AG09309 (cell line): ENCODE measurements around the gene MRPL52.
"Not testable (repeated sequence)": the region's sequence is repeated elsewhere in the genome, so short reads cannot be mapped to it uniquely, and the experiment has no call there.

Experiments used
- DNase-seq: peaks from one replicate; pipeline ENCODE4 v3.0.0-alpha.2; 2010; ENCODE audit warnings: low read depth
- H3K4me3 ChIP-seq: 2 replicates; pipeline ENCODE4 v1.5.1; 2011; ENCODE audit warnings: mild to moderate bottlenecking, low read depth, low read length, moderate library complexity; ENCODE audit not compliant: control insufficient read depth
- TF ChIP-seq, protein P1 (sequence below): IDR thresholded peaks from 2 replicates; pipeline ENCODE4 v1.5.1; 2011; ENCODE audit warnings: mild to moderate bottlenecking, low read depth, low read length, inconsistent platforms; ENCODE audit not compliant: insufficient read depth, control insufficient read depth; ENCODE audit errors: missing control alignments

MRPL52 gene

DNA sequence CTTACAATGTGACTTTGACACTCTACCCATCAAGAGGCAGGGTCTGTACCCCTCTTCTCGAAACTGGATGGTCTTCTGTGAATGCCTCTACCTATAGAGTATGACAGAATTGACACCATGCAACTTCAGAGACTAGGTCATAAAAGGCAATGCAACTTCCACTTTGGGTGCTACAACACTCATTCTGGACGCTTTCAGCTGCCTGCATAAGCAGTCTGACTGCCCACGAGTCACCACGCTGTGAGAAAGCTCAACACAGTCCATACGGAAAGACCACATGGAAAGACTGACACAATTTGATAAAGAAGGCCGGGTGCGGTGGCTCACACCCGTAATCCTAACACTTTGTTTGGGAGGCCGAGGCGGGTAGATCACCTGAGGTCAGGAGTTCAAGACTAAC is 29.3 kb upstream of the MRPL52 start:
- no peak for DNase-seq
- H3K4me3 ChIP-seq: no peak overlapping the region
- TF ChIP-seq, protein P1, sequence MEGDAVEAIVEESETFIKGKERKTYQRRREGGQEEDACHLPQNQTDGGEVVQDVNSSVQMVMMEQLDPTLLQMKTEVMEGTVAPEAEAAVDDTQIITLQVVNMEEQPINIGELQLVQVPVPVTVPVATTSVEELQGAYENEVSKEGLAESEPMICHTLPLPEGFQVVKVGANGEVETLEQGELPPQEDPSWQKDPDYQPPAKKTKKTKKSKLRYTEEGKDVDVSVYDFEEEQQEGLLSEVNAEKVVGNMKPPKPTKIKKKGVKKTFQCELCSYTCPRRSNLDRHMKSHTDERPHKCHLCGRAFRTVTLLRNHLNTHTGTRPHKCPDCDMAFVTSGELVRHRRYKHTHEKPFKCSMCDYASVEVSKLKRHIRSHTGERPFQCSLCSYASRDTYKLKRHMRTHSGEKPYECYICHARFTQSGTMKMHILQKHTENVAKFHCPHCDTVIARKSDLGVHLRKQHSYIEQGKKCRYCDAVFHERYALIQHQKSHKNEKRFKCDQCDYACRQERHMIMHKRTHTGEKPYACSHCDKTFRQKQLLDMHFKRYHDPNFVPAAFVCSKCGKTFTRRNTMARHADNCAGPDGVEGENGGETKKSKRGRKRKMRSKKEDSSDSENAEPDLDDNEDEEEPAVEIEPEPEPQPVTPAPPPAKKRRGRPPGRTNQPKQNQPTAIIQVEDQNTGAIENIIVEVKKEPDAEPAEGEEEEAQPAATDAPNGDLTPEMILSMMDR: no peak

DNA sequence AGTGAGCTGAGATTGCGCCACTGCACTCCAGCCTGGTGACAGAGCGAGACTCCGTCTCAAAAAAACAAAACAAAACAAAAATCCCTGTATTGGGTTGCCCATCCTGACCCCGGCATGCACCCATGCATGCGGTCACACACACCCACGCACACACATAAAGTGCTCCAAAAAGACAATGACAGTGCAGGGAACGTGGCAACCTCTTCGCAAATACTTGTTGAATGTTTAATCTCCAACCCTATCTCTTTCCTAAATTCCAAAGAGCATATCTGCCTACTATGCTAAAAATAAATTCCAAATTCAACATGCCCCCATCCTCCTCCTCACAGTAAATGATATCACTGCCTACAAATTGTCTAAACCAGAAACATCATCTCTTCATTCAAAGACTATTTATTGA is 28.0 kb upstream of the MRPL52 start:
- TF ChIP-seq, protein P1: no peak
- H3K4me3 ChIP-seq: no peak overlapping the region
- no peak for DNase-seq

DNA sequence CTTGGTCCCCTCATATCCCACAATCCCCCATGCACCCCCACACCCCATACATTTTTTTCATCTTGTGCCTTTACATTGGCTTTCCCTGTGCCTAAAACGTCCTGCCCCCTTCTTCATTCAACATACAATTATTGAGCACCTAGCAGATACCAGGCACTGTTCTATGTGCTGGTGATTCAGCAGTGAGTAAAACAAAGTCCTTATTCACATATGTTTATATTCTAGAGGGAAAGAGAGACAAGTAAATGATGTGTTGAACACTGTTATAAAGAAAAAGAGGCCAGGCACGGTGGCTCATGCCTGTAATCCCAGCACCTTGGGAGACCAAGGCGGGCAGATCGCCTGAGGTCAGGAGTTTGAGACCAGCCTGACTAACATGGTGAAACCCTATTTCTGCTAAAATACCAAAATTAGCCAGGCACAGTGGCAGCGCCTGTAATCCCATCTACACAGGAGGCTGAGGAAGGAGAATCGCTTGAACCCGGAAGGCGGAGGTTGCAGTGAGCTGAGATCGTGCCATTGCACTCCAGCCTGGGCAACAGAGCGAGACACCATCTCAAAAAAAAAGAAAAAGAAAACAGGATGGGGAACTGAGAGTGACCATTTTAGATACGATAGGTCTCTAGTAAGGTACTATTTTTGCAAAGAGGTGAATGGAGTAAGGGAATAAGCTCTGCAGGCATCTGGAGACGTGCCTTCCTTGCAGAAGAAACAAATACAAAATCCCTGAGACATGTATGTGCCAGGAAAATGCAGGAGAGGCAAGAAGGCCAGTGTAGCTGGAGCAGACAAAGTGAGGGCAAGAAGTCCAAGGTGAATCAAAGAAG is 26.6 kb upstream of the MRPL52 start:
- no peak overlapping the region for H3K4me3 ChIP-seq
- no peak for DNase-seq
- TF ChIP-seq, protein P1: no peak

GRCh38 chr14:22803687-22803974 is 26.1 kb upstream of the MRPL52 start:
- no peak overlapping the region for H3K4me3 ChIP-seq
- no peak for DNase-seq
- TF ChIP-seq, protein P1: no peak

- H3K4me3 ChIP-seq, DNase-seq: not testable (repeated sequence)
These were observed 24.5 kb upstream of the MRPL52 start for GRCh38 chr14:22805235-22805634.

GRCh38 chr14:22807432-22808087 is 22.1 kb upstream of the MRPL52 start:
- no peak overlapping the region for H3K4me3 ChIP-seq
- no peak for DNase-seq
- TF ChIP-seq, protein P1: no peak

DNA sequence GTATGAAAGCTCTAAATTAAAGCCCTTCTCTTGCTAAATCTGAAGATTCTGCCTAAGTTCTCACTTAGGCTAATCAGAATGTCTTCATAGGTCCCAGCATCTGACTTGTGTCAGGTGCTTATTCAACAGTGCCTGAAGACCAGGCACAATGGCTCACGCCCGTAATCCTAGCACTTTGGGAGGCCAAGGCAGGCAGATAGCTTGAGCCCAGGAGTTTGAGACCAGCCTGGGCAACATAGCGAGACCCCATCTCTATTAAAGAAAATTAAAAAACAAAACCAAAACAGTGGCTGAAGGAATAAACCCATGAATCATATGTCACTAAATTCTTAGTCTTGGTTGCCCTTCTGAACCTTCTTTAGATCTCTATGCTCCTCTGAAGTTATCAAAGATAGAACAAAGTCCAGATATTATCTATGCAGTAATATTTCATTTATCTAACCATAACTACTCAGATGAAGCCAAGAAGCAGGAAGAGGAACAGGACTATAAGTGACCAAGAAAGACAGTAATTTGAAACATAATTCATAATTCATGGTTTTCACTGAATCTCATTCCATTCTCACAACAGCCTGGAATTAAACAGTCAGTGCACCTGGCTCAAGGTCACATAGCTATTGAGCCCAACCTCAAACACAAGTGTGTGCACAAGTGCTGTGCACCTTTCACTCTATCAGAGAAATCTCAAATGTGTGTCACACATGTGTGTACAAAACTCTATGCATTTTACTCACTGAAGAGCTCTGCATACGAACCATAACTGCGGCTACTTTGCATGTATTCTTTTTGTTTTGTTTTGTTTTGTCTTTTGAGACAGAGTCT is 21.1 kb upstream of the MRPL52 start:
- no peak overlapping the region for H3K4me3 ChIP-seq
- TF ChIP-seq, protein P1: no peak
- DNase-seq: no peak
